Right atrium auricular region (tissue), 2 donors: Measurements from ENCODE around the gene ALDH1L1. TPM values are rescaled to one million over a fixed set of nuclear protein-coding genes. Genes with fewer than 3 reads are reported as not detected.
A peak's percentile ranks its signal among the peaks of the same experiment; 100 is the strongest.

Source experiments
- DNase-seq: peaks from one replicate; pipeline ENCODE4 v3.0.0-alpha.2; 2019; ENCODE audit warnings: low spot score
- H3K27ac ChIP-seq, 2 donors: fragments of 200-600 bp; sonication (generic); 1 replicate in 1 of 2; 2 replicates in 1 of 2; pipeline ENCODE4 v1.5.1; 2016 to 2019
- H3K27me3 ChIP-seq, 2 donors: fragments of 200-600 bp; sonication (generic); one replicate each; pipeline versions ENCODE4 v1.5.1 to v1.6.0; 2017 to 2019
- H3K36me3 ChIP-seq: fragments of 200-600 bp; sonication (generic); one replicate; pipeline ENCODE4 v1.5.1; 2016
- H3K4me1 ChIP-seq, 2 donors: fragments of 200-600 bp; sonication (generic); one replicate each; pipeline versions ENCODE4 v1.5.1 to v1.6.0; 2017 to 2019
- H3K4me3 ChIP-seq, 2 donors: fragments of 200-600 bp; sonication (generic); 1 replicate in 1 of 2; 2 replicates in 1 of 2; pipeline ENCODE4 v1.5.1; 2017 to 2019; ENCODE audit warnings: mild to moderate bottlenecking in 1 of 2, moderate library complexity in 1 of 2
- H3K9me3 ChIP-seq, 2 donors: fragments of 200-600 bp; sonication (generic); one replicate each; pipeline ENCODE4 v1.5.1; 2019
- CTCF ChIP-seq, 2 donors: fragments of 200-600 bp; sonication (generic); IDR thresholded peaks; one replicate each; pipeline ENCODE4 v1.5.1; 2019; ENCODE audit warnings: antibody characterized with exemption in 2 of 2
- total RNA-seq, 2 donors: library from RNA; depleted of rRNA; stranded (reverse); fragments of >200 nt; gene quantifications; one replicate each; pipeline ENCODE4 v1.1.0, GENCODE V29; 2016

Gene ALDH1L1
- total RNA-seq, 2 donors from 2014 or later = 13.7 to 24.0 TPM

- Histone ChIP-seq H3K9me3 (no peaks in the 10 kb centered on the region), H3K4me1 (no peaks in the 10 kb centered on the region), H3K4me3 (no peak overlapping the region), H3K27me3 (no peaks in the 10 kb centered on the region), H3K27ac (no peak overlapping the region), H3K36me3 (no peaks in the 10 kb centered on the region)
- DNase-seq = no peak
- no peak for TF ChIP-seq CTCF (IDR thresholded peaks at IDR 0.05)
Measured at GRCh38 chr3:126112531-126113237, 67.7 kb downstream of the ALDH1L1 start.

- Histone ChIP-seq H3K4me3 (no peak overlapping the region), H3K27me3 (no peaks in the 10 kb centered on the region), H3K4me1 (no peaks in the 10 kb centered on the region), H3K9me3 (no peaks in the 10 kb centered on the region), H3K27ac (no peak overlapping the region), H3K36me3 (no peaks in the 10 kb centered on the region)
- no peak for TF ChIP-seq CTCF (IDR thresholded peaks at IDR 0.05)
- DNase-seq = no peak
Measured at GRCh38 chr3:126111566-126112475, 68.6 kb downstream of the ALDH1L1 start.

- DNase-seq = peak; percentile 46
- Histone ChIP-seq H3K36me3 (no peaks in the 10 kb centered on the region), H3K27ac (no peak overlapping the region), H3K9me3 (no peaks in the 10 kb centered on the region), H3K4me1 (no peaks in the 10 kb centered on the region), H3K27me3 (no peaks in the 10 kb centered on the region), H3K4me3 (no peak overlapping the region)
- no peak for TF ChIP-seq CTCF (IDR thresholded peaks at IDR 0.05)
Measured at GRCh38 chr3:126111126-126111551, 69.2 kb downstream of the ALDH1L1 start.

GRCh38 chr3:126110431-126111125 lies 69.8 kb downstream of the ALDH1L1 start:
- Histone ChIP-seq H3K36me3 (no peaks in the 10 kb centered on the region), H3K27ac (no peak overlapping the region), H3K4me3 (no peak overlapping the region), H3K27me3 (no peaks in the 10 kb centered on the region), H3K9me3 (no peaks in the 10 kb centered on the region), H3K4me1 (no peaks in the 10 kb centered on the region)
- DNase-seq = no peak
- TF ChIP-seq CTCF (IDR thresholded peaks at IDR 0.05) = no peak

- H3K9me3 ChIP-seq = no peaks in the 10 kb centered on the region
- DNase-seq = peak; percentile 38
- no peaks in the 10 kb centered on the region for H3K36me3 ChIP-seq
- TF ChIP-seq CTCF (IDR thresholded peaks at IDR 0.05) = no peak
- H3K27me3 ChIP-seq = no peaks in the 10 kb centered on the region
- H3K27ac ChIP-seq = no peak overlapping the region
- no peak overlapping the region for H3K4me3 ChIP-seq
- H3K4me1 ChIP-seq = no peaks in the 10 kb centered on the region
Measured at GRCh38 chr3:126109880-126110235, 70.5 kb downstream of the ALDH1L1 start.
